Measurements from ENCODE around the gene TBC1D24.
"Not testable (repeated sequence)": the region's sequence is repeated elsewhere in the genome, so short reads cannot be mapped to it uniquely, and the experiment has no call there.

Gene TBC1D24

GRCh38 chr16:2518823-2519710 is 44.1 kb downstream of the TBC1D24 start:
- no peak for DNase-seq

- no peak for DNase-seq
Measured at GRCh38 chr16:2519711-2520080, 44.8 kb downstream of the TBC1D24 start.

GRCh38 chr16:2520097-2520783 is 45.3 kb downstream of the TBC1D24 start, which contains the start of gene AMDHD2:
Gene AMDHD2 (plus strand): TSS chr16:2520371. CDS start chr16:2520459, 88 bp downstream.
- peak; percentile 91 for DNase-seq

GRCh38 chr16:2520784-2521531 is 46.0 kb downstream of the TBC1D24 start:
- DNase-seq: no peak

- DNase-seq: no peak
Measured at GRCh38 chr16:2523801-2524231, 48.9 kb downstream of the TBC1D24 start.

GRCh38 chr16:2524339-2524938 is 49.5 kb downstream of the TBC1D24 start:
- DNase-seq: no peak

- DNase-seq: no peak
Measured at GRCh38 chr16:2526135-2526534, 51.2 kb downstream of the TBC1D24 start.

- no peak for DNase-seq
Measured at GRCh38 chr16:2527071-2527783, 52.3 kb downstream of the TBC1D24 start.

GRCh38 chr16:2527784-2528100 is 52.8 kb downstream of the TBC1D24 start:
- DNase-seq: no peak

- DNase-seq: no peak
Measured at GRCh38 chr16:2528161-2529060, 53.5 kb downstream of the TBC1D24 start.

GRCh38 chr16:2529061-2529931 is 54.4 kb downstream of the TBC1D24 start:
- no peak for DNase-seq

GRCh38 chr16:2529961-2530628 is 55.2 kb downstream of the TBC1D24 start:
- DNase-seq: no peak

GRCh38 chr16:2530629-2531318 is 55.8 kb downstream of the TBC1D24 start:
- no peak for DNase-seq

GRCh38 chr16:2531371-2531695 is 56.4 kb downstream of the TBC1D24 start, which contains the start of gene CEMP1:
Gene CEMP1 (minus strand): TSS chr16:2531408. CDS start chr16:2531073, 335 bp downstream.
- no peak for DNase-seq

GRCh38 chr16:2531696-2532493 is 57.0 kb downstream of the TBC1D24 start:
- peak; percentile 94 for DNase-seq

GRCh38 chr16:2532494-2533141 is 57.7 kb downstream of the TBC1D24 start:
- no peak for DNase-seq

GRCh38 chr16:2533142-2533755 is 58.3 kb downstream of the TBC1D24 start:
- not testable (repeated sequence) for DNase-seq
